ENCODE data around the gene IGSF9B.
"Not testable (repeated sequence)": the region's sequence is repeated elsewhere in the genome, so short reads cannot be mapped to it uniquely, and the experiment has no call there.

DNA sequence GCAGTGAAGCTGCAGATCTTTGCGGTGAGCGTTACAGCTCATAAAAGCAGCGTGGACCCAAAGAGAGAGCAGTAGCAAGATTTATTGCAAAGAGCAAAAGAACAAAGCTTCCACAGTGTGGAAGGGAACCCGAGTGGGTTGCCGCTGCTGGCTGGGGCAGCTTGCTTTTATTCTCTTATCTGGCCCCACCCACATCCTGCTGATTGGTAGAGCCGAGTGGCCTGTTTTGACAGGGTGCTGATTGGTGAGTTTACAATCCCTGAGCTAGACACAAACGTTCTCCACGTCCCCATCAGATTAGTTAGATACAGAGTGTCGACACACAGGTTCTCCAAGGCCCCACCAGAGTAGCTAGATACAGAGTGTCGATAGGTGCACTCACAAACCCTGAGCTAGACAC lies 45.6 kb upstream of the IGSF9B start:
- TF ChIP-seq CTCF (conservative IDR thresholded peaks at IDR 0.05 in 1 of 2, IDR thresholded peaks at IDR 0.05 in 1 of 2; ENCODE audit: extremely low read depth in 1 of 2, insufficient read depth in 1 of 2, low read depth in 1 of 2, low read length in 2 of 2); EZH2 (IDR thresholded peaks at IDR 0.05; ENCODE audit: borderline replicate concordance, low read length): not testable (repeated sequence)

All from mammary epithelial cell (primary cell).